HG02938 (cell line): ENCODE results near the gene HINT3.
"Not testable (repeated sequence)": the region's sequence is repeated elsewhere in the genome, so short reads cannot be mapped to it uniquely, and the experiment has no call there.

Source experiments
- ATAC-seq: cut with Tn5 transposase; IDR thresholded peaks from one replicate; pipeline ENCODE4 v1.9.1; 2021; ENCODE audit warnings: mild to moderate bottlenecking, moderate library complexity; ENCODE audit not compliant: unreplicated experiment

Gene HINT3

GRCh38 chr6:125939791-125940190 lies 16.8 kb upstream of the HINT3 start:
- ATAC-seq, result no peak

GRCh38 chr6:125940247-125941041 lies 16.1 kb upstream of the HINT3 start:
- ATAC-seq, result no peak

GRCh38 chr6:125942672-125943527 lies 13.7 kb upstream of the HINT3 start:
- ATAC-seq, result no peak

- no peak for ATAC-seq
These were observed 12.8 kb upstream of the HINT3 start for GRCh38 chr6:125943528-125944433.

GRCh38 chr6:125944434-125944816 lies 12.1 kb upstream of the HINT3 start:
- ATAC-seq, result no peak

- ATAC-seq, result no peak
These were observed 11.7 kb upstream of the HINT3 start for GRCh38 chr6:125944896-125945295.

- no peak for ATAC-seq
These were observed 11.0 kb upstream of the HINT3 start for GRCh38 chr6:125945378-125946141.

- ATAC-seq, result no peak
These were observed 9.0 kb upstream of the HINT3 start for GRCh38 chr6:125947615-125948014.

GRCh38 chr6:125948455-125948854 lies 8.1 kb upstream of the HINT3 start:
- no peak for ATAC-seq

- ATAC-seq, result no peak
These were observed 7.5 kb upstream of the HINT3 start for GRCh38 chr6:125949069-125949468.

- ATAC-seq, result no peak
These were observed 6.3 kb upstream of the HINT3 start for GRCh38 chr6:125950293-125950692.

GRCh38 chr6:125950716-125951115 lies 5.9 kb upstream of the HINT3 start:
- ATAC-seq, result not testable (repeated sequence)

- ATAC-seq, result no peak
These were observed 5.2 kb upstream of the HINT3 start for GRCh38 chr6:125951323-125951722.

- no peak for ATAC-seq
These were observed 3.6 kb upstream of the HINT3 start for GRCh38 chr6:125952764-125953501.

- no peak for ATAC-seq
These were observed 3.1 kb upstream of the HINT3 start for GRCh38 chr6:125953502-125953875.

GRCh38 chr6:125954735-125955339 lies 1.7 kb upstream of the HINT3 start:
- no peak for ATAC-seq

- ATAC-seq, result no peak
These were observed 597 bp upstream of the HINT3 start for GRCh38 chr6:125955973-125956372.

- ATAC-seq, result no peak
These were observed 772 bp downstream of the HINT3 start for GRCh38 chr6:125957391-125957693.

GRCh38 chr6:125957845-125958244 lies 1.3 kb downstream of the HINT3 start:
- no peak for ATAC-seq
